GM23338 (cell line): Measurements from ENCODE around the gene AHSP. TPM values are rescaled to one million over a fixed set of nuclear protein-coding genes. Genes with fewer than 3 reads are reported as not detected.

Source experiments
- ATAC-seq: fragments of 200-7000 bp; cut with Tn5 transposase; 3 replicates; pipeline ENCODE4 v1.9.1; 2020
- DNase-seq: peaks from one replicate; pipeline ENCODE4 v3.0.0-alpha.2; 2015; ENCODE audit warnings: low spot score
- H2AFZ ChIP-seq: fragments of 200-600 bp; sonication (generic); 2 replicates; pipeline ENCODE4 v1.8.0; 2016; ENCODE audit warnings: antibody characterized with exemption, mild to moderate bottlenecking, moderate library complexity
- H3F3A ChIP-seq: fragments of 200-600 bp; sonication (generic); replicated peaks from 2 replicates; pipeline ENCODE4 v1.8.0; 2017; ENCODE audit warnings: antibody characterized with exemption, mixed run types, low read depth
- H3K27ac ChIP-seq: fragments of 200-600 bp; sonication (generic); 2 replicates; pipeline ENCODE4 v1.6.1; 2016; ENCODE audit warnings: low read depth
- H3K27me3 ChIP-seq: fragments of 200-600 bp; sonication (generic); 2 replicates; pipeline ENCODE4 v1.8.0; 2016; ENCODE audit warnings: mild to moderate bottlenecking, mixed run types, moderate library complexity; ENCODE audit not compliant: insufficient read depth
- H3K36me3 ChIP-seq: fragments of 200-600 bp; sonication (generic); 2 replicates; pipeline ENCODE4 v1.8.0; 2016; ENCODE audit warnings: mild to moderate bottlenecking; ENCODE audit not compliant: insufficient read depth
- H3K4me1 ChIP-seq: fragments of 200-600 bp; sonication (generic); 2 replicates; pipeline ENCODE4 v1.8.0; 2016; ENCODE audit warnings: mild to moderate bottlenecking, moderate library complexity; ENCODE audit not compliant: insufficient read depth
- H3K4me2 ChIP-seq: fragments of 200-600 bp; sonication (generic); 2 replicates; pipeline ENCODE4 v1.7.1; 2017; ENCODE audit warnings: mixed run types
- H3K4me3 ChIP-seq: fragments of 200-600 bp; sonication (generic); 2 replicates; pipeline ENCODE4 v1.6.1; 2016; ENCODE audit warnings: mixed run types
- H3K79me2 ChIP-seq: fragments of 200-600 bp; sonication (generic); replicated peaks from 2 replicates; pipeline ENCODE4 v1.8.0; 2017; ENCODE audit warnings: mild to moderate bottlenecking; ENCODE audit not compliant: insufficient read depth
- H3K9me2 ChIP-seq: fragments of 200-600 bp; sonication (generic); 2 replicates; pipeline ENCODE4 v1.8.0; 2017; ENCODE audit not compliant: insufficient read depth
- H4K20me1 ChIP-seq: fragments of 200-600 bp; sonication (generic); replicated peaks from 2 replicates; pipeline ENCODE4 v1.8.0; 2017; ENCODE audit warnings: mild to moderate bottlenecking; ENCODE audit not compliant: insufficient read depth
- H3K27ac Mint-ChIP-seq: 2 replicates; pipeline ENCODE4 v1.8.0; 2020; ENCODE audit warnings: inconsistent platforms, mild to moderate bottlenecking, moderate library complexity, mixed read lengths
- H3K27me3 Mint-ChIP-seq: 3 replicates; pipeline ENCODE4 v1.8.0; 2022; ENCODE audit warnings: low read depth, mild to moderate bottlenecking, moderate library complexity, mixed read lengths, inconsistent platforms; ENCODE audit not compliant: insufficient read depth, poor library complexity
- H3K36me3 Mint-ChIP-seq: 3 replicates; pipeline ENCODE4 v1.8.0; 2021; ENCODE audit warnings: low read depth, mild to moderate bottlenecking, inconsistent platforms, moderate library complexity, mixed read lengths
- H3K4me1 Mint-ChIP-seq: 3 replicates; pipeline ENCODE4 v1.8.0; 2020; ENCODE audit warnings: mild to moderate bottlenecking, inconsistent platforms, mixed read lengths
- H3K4me3 Mint-ChIP-seq: 3 replicates; pipeline ENCODE4 v1.8.0; 2021; ENCODE audit warnings: moderate library complexity, mild to moderate bottlenecking, inconsistent platforms, mixed read lengths
- H3K9me3 Mint-ChIP-seq: 3 replicates; pipeline ENCODE4 v1.8.0; 2020; ENCODE audit warnings: moderate library complexity, mild to moderate bottlenecking, inconsistent platforms, mixed read lengths
- CREB1 ChIP-seq: fragments of 250-450 bp; sonication (Bioruptor Pico); IDR thresholded peaks from 2 replicates; pipeline ENCODE4 v1.5.0; 2020; ENCODE audit warnings: low read depth, mild to moderate bottlenecking, moderate library complexity
- CTCF ChIP-seq, 2 experiments: fragments of 200-600 bp in 1 of 2; sonication (generic) in 1 of 2; conservative IDR thresholded peaks; 2 replicates each; pipeline versions ENCODE4 v1.5.1 to v1.6.1; 2016 to 2017; ENCODE audit warnings: antibody characterized with exemption in 2 of 2, low read depth in 2 of 2, mild to moderate bottlenecking in 2 of 2, moderate library complexity in 1 of 2
- ETS1 ChIP-seq: IDR thresholded peaks from 2 replicates; pipeline ENCODE4 v1.6.1; 2016; ENCODE audit warnings: antibody characterized with exemption
- EZH2 ChIP-seq: fragments of 200-600 bp; sonication (generic); IDR thresholded peaks from one replicate; pipeline ENCODE4 v1.8.0; 2017; ENCODE audit warnings: antibody characterized with exemption, mild to moderate bottlenecking, low read depth; ENCODE audit not compliant: unreplicated experiment
- EZH2phosphoT487 ChIP-seq: fragments of 200-600 bp; sonication (generic); IDR thresholded peaks from one replicate; pipeline ENCODE4 v1.8.1; 2018; ENCODE audit warnings: antibody characterized with exemption; ENCODE audit not compliant: unreplicated experiment
- JUNB ChIP-seq: IDR thresholded peaks from one replicate; pipeline ENCODE4 v1.6.1; 2016; ENCODE audit warnings: antibody characterized with exemption; ENCODE audit not compliant: unreplicated experiment
- NANOG ChIP-seq: IDR thresholded peaks from 2 replicates; pipeline ENCODE4 v1.6.1; 2016; ENCODE audit warnings: antibody characterized with exemption, borderline replicate concordance
- POLR2AphosphoS5 ChIP-seq: IDR thresholded peaks from 2 replicates; pipeline ENCODE4 v1.6.1; 2016; ENCODE audit warnings: antibody characterized with exemption, low read depth
- STAT1 ChIP-seq: IDR thresholded peaks from one replicate; pipeline ENCODE4 v1.6.1; 2016; ENCODE audit warnings: antibody characterized with exemption; ENCODE audit not compliant: unreplicated experiment
- ZNF114 ChIP-seq: fragments of 250-450 bp; sonication (Bioruptor Pico); IDR thresholded peaks from 2 replicates; pipeline ENCODE4 v1.5.0; 2020; ENCODE audit warnings: mild to moderate bottlenecking, moderate library complexity
- ZNF462 ChIP-seq: fragments of 250-450 bp; sonication (Bioruptor Pico); IDR thresholded peaks from 2 replicates; pipeline ENCODE4 v1.5.0; 2020; ENCODE audit warnings: mild to moderate bottlenecking, moderate library complexity
- polyA plus RNA-seq: library from polyadenylated mRNA; unstranded; fragments of >200 nt; fragmentation: Nextera tagmentation; extraction: Ambion mirVana; gene quantifications from 2 replicates; pipeline ENCODE4 v1.2.1, GENCODE V29; 2016
- total RNA-seq: library from RNA; depleted of rRNA; stranded (reverse); fragments of >200 nt; shearing (Covaris generic); gene quantifications from 2 replicates; pipeline ENCODE4 v1.2.3, GENCODE V29; 2014

AHSP gene
- total and polyA plus RNA-seq, 2 experiments from 2014 or later, result 2.1 TPM; not detected in 1

GRCh38 chr16:31529937-31530312 lies 2.2 kb downstream of the AHSP start:
- Mint-ChIP-seq H3K27ac (no peak overlapping the region), H3K9me3 (no peaks in the 10 kb centered on the region; the same call in 1 of the 3 replicates), H3K27me3 (peaks cover 24% of the 10 kb centered on the region), H3K36me3 (no peaks in the 10 kb centered on the region), H3K4me3 (peak overlapping the region; percentile 83), H3K4me1 (peaks cover 28% of the 10 kb centered on the region)
- DNase-seq, result no peak
- Histone ChIP-seq H3K36me3 (no peaks in the 10 kb centered on the region), H3K79me2 (no peaks in the 10 kb centered on the region), H3K27me3 (peaks cover 75% of the 10 kb centered on the region), H4K20me1 (no peaks in the 10 kb centered on the region), H3K4me1 (peaks cover 18% of the 10 kb centered on the region), H2AFZ (peak overlapping the region; percentile 96), H3K9me2 (no peaks in the 10 kb centered on the region), H3K4me2 (peak overlapping the region; percentile 85), H3F3A (peaks cover 3% of the 10 kb centered on the region; the same call in 1 of the 2 replicates), H3K4me3 (peak overlapping the region; percentile 76), H3K27ac (no peak overlapping the region)
- peak; percentile 8; the same call in 1 of the 3 replicates for ATAC-seq
- no peak for TF ChIP-seq EZH2phosphoT487
- TF ChIP-seq EZH2, result peak; percentile 63
- TF ChIP-seq STAT1, result no peak

GRCh38 chr16:31530405-31530804 lies 2.7 kb downstream of the AHSP start:
- Histone ChIP-seq H3K36me3 (no peaks in the 10 kb centered on the region), H3K79me2 (no peaks in the 10 kb centered on the region), H3F3A (peaks cover 3% of the 10 kb centered on the region; the same call in 1 of the 2 replicates), H4K20me1 (no peaks in the 10 kb centered on the region), H3K27me3 (peaks cover 79% of the 10 kb centered on the region), H3K4me2 (peak overlapping the region; percentile 85), H2AFZ (peak overlapping the region; percentile 96), H3K27ac (no peak overlapping the region), H3K9me2 (no peaks in the 10 kb centered on the region), H3K4me1 (peaks cover 18% of the 10 kb centered on the region), H3K4me3 (peak overlapping the region; percentile 76)
- DNase-seq (no peak), ATAC-seq (no peak)
- Mint-ChIP-seq H3K27ac (no peak overlapping the region), H3K36me3 (no peaks in the 10 kb centered on the region), H3K9me3 (no peaks in the 10 kb centered on the region; the same call in 1 of the 3 replicates), H3K27me3 (peaks cover 23% of the 10 kb centered on the region), H3K4me1 (peaks cover 28% of the 10 kb centered on the region), H3K4me3 (peak overlapping the region; percentile 83)
- no peak for TF ChIP-seq NANOG
- TF ChIP-seq ZNF462 (CRISPR knock-in tag), result no peak
- no peak for TF ChIP-seq CREB1 (CRISPR knock-in tag)
- TF ChIP-seq JUNB, result no peak
- TF ChIP-seq ETS1, result no peak
- no peak for TF ChIP-seq CTCF (conservative IDR thresholded peaks at IDR 0.05; ENCODE audit: low read depth in 2 of 2)
- no peak for TF ChIP-seq ZNF114 (CRISPR knock-in tag)
- no peak for TF ChIP-seq EZH2phosphoT487
- TF ChIP-seq STAT1, result no peak
- TF ChIP-seq POLR2AphosphoS5, result no peak
